Suppressor macrophage treated with lipopolysaccharide for 4 hours (primary cell): ENCODE results near the gene NTF4.
"Not testable (repeated sequence)": the region's sequence is repeated elsewhere in the genome, so short reads cannot be mapped to it uniquely, and the experiment has no call there.

Source experiments
- DNase-seq: peaks from one replicate; pipeline ENCODE4 v3.0.0-alpha.2; 2020

NTF4 gene

GRCh38 chr19:49056101-49056901 is 8.3 kb downstream of the NTF4 start:
- peak; percentile 53 for DNase-seq

GRCh38 chr19:49050376-49051033 is 14.1 kb downstream of the NTF4 start:
- not testable (repeated sequence) for DNase-seq

DNA sequence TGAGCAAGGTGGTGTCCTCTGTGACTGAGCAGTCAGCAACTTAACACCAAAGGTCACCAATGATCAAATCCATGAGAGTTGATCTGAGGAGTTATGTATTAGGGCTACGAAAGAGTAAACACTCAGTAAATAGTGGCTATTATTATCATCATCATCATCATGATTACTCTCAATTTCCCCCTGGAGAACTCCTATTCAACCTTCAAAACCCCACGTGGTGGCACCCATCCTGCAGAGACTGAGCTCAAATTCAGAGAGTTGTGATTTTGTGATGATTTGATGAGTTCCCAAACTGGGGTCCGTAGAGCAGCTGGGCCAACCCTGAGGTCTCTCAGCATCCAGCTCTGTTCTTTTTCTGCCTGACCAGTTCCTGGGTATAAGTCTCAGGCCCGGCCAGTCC is 14.8 kb downstream of the NTF4 start:
- DNase-seq, result not testable (repeated sequence)

DNA sequence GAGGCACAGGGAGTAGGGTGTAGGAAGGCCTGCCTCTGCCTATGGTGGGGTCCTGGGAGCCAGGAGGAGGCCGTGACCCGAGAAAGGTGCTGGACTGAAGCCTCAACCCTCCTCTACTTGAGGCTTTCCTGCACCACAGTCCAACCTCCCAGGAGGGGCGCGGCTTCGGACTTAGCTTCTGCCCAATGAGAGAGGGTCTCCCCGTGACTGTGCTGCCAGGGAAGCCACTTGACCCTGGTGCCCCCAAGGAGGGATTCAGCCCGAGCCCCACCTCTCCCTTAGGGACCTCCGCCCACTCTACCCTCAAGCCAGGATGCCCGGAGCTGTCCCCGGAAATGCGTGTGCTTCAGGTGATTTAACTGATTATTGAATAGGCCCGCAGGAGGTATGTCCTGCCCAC is 15.6 kb downstream of the NTF4 start, which contains the start of gene CGB8:
TSS of gene CGB8 (minus strand) at position 101 of the 400 bp plus-strand sequence. CDS start 372 bp downstream, outside the sequence.
- not testable (repeated sequence) for DNase-seq

GRCh38 chr19:49043548-49043947 is 21.1 kb downstream of the NTF4 start, which contains the start of gene CGB5:
CGB5 (plus strand) TSS chr19:49043848; CDS start chr19:49044210, 362 bp downstream.
- not testable (repeated sequence) for DNase-seq

GRCh38 chr19:49042666-49043065 is 22.0 kb downstream of the NTF4 start:
- DNase-seq, result not testable (repeated sequence)

DNA sequence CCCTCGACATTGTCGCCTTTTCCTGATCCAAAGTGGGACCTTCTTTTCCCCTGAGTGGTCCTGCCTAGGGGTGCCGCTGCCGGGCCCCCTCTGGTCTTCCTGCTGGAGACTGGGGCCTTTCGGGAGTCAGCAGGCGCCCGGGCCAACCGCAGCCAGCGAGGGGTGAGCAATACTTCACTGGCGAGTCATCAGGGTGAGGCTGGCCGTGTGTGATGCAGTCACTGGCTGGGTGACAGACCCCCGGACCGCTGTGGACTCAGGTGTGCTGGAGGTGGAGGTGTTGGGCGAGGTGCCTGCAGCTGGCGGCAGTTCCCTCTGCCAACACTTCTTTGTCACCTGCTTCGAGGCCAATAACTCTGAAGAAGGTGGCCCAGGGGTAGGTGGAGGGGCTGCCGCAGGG is 22.4 kb downstream of the NTF4 start:
- DNase-seq, result no peak

GRCh38 chr19:49039736-49040135 is 24.9 kb downstream of the NTF4 start:
- DNase-seq, result not testable (repeated sequence)

DNA sequence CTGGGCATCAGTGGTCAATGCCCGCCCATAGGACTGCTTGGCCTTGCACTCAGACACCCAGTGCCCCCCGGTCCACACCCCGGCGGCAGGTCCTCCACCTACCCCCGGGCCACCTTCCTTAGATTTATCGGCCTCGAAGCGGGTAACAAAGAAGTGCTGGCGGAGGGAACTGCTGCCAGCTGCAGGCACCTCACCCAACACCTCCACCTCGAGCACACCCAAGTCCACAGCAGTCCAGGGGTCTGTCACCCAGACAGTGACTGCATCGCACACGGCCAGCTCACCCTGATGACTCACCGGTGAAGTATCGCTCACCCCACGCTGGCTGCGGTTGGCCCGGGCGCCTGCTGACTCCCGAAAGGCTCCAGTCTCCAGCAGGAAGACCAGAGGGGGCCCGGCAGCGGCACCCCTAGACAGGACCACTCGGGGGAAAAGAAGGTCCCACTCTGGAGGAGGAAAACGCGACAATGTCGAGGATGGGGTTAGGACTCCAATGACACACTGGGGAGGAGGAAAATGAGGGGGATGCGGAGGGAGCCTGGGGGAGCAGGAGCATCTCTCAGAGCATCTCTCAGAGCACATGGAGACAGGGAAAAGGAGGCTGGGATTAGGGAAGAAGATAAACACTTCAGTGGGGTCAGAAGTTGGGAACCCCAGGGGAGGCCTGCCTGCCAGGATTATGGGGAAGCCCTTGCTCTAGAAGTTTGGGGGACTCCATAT is 25.9 kb downstream of the NTF4 start:
- DNase-seq, result not testable (repeated sequence)

DNA sequence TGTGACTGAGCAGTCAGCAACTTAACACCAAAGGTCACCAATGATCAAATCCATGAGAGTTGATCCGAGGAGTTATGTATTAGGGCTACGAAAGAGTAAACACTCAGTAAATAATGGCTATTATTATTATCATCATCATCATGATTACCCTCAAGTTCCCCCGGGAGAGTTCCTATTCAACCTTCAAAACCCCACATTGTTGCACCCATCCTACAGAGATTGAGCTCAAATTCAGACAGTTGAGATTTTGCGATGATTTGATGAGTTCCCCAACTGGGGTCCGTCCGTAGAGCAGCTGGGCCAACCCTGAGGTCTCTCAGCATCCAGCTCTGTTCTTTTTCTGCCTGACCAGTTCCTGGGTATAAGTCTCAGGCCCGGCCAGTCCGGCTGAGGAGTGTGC is 26.5 kb downstream of the NTF4 start:
- not testable (repeated sequence) for DNase-seq

DNA sequence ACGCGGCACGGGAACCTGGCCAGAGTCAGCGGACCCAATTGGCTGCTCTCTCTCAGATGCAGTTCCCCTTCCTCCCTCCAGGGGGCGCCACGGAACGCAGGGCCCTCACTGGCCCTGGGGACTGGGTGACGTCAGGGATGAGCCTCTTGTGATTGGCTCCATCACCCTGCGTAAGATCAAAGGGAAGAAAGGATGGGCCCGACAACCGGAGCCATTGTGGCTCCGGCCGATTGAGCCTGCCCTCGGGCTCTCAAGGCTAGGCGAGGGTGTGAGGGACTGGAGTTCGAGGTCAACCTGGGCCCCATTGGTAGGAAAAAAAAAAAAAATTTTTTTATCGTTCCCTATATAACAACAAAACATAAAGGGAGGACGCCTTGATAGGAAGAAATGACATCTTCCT is 27.8 kb downstream of the NTF4 start, which contains the start of gene CGB1:
TSS of gene CGB1 (minus strand) at position 81 of the 400 bp plus-strand sequence. CDS start 184 bp downstream, outside the sequence.
- peak; percentile 46 for DNase-seq

- DNase-seq, result peak; percentile 42
These were observed 32.8 kb downstream of the NTF4 start, which contains the start of gene CGB2 for GRCh38 chr19:49031642-49032301. CGB2 (plus strand) TSS chr19:49031890; CDS start chr19:49032096, 206 bp downstream.

DNA sequence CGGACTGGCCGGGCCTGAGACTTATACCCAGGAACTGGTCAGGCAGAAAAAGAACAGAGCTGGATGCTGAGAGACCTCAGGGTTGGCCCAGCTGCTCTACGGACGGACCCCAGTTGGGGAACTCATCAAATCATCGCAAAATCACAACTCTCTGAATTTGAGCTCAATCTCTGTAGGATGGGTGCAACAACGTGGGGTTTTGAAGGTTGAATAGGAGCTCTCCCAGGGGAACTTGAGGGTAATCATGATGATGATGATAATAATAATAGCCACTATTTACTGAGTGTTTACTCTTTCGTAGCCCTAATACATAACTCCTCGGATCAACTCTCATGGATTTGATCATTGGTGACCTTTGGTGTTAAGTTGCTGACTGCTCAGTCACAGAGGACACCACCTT is 34.3 kb downstream of the NTF4 start:
- not testable (repeated sequence) for DNase-seq

GRCh38 chr19:49029749-49030148 is 34.9 kb downstream of the NTF4 start:
- DNase-seq, result not testable (repeated sequence)

DNA sequence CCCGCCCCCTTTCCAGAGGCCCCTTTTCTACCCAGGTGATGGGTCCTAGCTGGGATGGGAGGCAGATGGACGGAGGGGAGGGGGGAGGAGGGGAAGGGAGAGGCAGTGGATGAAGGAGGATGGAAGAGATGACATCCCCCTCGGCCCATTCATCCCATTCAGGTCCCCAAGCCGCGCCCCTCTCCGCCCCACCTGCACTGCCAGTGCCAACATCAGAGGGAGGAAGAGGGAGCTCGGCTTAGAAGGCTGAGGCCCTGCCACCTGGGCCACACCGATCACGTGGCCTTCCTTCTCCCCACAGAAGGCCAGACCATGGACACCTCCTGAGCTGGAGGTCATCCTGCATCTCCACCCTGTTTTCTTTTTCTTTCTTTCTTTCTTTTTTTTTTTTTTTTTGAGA is 35.9 kb downstream of the NTF4 start:
- not testable (repeated sequence) for DNase-seq

GRCh38 chr19:49025599-49025998 is 39.0 kb downstream of the NTF4 start:
- not testable (repeated sequence) for DNase-seq

DNA sequence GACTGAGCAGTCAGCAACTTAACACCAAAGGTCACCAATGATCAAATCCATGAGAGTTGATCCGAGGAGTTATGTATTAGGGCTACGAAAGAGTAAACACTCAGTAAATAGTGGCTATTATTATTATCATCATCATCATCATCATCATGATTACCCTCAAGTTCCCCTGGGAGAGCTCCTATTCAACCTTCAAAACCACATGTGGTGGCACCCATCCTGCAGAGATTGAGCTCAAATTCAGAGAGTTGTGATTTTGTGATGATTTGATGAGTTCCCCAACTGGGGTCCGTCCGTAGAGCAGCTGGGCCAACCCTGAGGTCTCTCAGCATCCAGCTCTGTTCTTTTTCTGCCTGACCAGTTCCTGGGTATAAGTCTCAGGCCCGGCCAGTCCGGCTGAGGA is 39.5 kb downstream of the NTF4 start:
- not testable (repeated sequence) for DNase-seq

- DNase-seq, result not testable (repeated sequence)
These were observed 40.4 kb downstream of the NTF4 start, which contains the start of gene CGB3 for GRCh38 chr19:49024233-49024632. CGB3 (minus strand) TSS chr19:49024333; CDS start chr19:49023971, 362 bp downstream.

DNA sequence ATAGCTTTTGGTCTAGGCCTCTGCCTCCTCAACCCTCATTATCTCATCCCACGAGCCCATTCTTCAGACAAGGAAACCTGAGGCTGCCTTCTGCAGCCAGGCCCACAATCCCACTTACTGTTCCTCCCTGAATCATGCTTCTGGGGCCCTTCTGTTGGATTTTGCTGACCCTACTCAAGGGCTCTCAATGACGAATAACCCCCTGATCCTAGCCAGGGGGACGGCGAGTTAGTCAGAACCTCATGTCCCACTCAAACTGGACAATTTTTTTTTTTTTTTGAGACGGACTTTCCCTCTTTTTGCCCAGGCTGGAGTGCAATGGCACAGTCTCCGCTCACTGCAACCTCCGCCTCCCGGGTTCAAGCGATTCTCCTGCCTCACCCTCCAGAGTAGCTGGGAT is 42.5 kb downstream of the NTF4 start:
- DNase-seq, result no peak

DNA sequence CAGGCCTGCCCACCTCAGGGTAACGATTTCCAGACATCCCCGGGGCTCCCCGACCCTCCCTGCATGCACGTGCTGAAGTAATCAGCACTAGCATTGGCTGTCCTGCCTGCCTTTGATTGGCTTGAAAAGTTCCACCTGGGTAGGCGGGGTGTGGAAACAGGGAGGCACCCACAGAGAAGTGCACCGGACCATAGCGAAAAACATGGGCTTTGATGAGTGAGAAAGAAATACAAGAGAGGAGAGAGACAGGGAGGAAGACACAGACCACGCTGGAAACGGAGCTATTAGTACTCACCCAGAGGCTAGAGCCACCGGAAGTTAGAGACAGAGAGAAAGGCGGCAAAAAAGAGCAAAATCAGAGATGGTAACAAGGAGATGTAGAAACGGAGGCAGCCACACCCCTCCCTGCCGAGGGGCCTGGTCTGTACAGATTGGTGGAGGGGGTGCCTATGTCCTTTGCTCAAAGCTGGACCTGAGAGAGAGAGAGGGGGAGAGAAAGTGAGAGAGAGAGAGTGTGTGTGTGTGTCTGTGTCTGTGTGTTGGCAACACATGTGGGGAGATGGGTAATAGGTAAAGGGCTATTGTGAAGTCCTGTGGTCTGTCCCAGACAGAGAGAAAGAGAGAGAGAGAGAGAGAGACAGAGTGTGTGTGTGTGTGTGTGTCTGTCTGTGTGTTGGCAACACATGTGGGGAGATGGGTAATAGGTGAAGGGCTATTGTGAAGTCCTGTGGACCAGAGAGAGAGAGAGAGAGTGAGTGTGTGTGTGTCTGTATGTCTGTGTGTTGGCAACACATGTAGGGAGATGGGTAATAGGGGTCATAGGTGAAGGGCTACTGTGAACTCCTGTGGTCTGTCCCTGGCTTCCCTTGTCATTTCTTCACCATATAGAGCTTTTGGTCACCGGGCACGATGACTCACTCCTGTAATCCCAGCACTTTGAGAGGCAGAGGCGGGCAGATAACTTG is 43.4 kb downstream of the NTF4 start:
- peak; percentile 27 for DNase-seq

DNA sequence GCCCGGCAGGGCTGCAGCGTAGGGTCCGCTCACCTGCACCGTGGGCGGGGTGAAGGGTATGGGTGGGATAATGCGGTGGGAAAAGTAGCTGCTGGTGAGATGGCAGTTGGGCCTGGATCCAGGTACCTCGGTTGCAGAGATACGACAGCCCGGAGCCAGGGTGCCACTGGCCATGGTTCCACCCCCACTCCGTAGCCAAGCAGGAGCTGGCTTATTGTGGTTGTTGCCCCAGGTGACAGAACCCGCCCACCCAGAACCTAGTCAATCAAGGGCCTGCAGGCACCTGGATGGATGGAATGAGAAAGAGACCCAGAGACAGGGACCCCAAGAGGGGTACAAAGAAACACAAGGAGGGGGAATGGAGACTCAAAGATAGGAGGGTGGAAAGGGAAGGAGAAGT is 44.3 kb downstream of the NTF4 start:
- no peak for DNase-seq
